ENCODE data around the gene ILDR1. TPM values are rescaled to one million over a fixed set of nuclear protein-coding genes. Genes with fewer than 3 reads are reported as not detected.

ILDR1 gene
- total RNA-seq, 1 donor from 2014 or later, result 3.7 TPM

GRCh38 chr3:122021037-122021436 lies 1.0 kb downstream of the ILDR1 start:
- DNase-seq (ENCODE audit: extremely low spot score in 2 of 2), result no peak
- Histone ChIP-seq H3K4me1 (peaks cover 4% of the 10 kb centered on the region), H3K4me3 (no peak overlapping the region), H3K27me3 (no peaks in the 10 kb centered on the region), H3K27ac (no peak overlapping the region), H3K36me3 (no peaks in the 10 kb centered on the region), H3K9me3 (no peaks in the 10 kb centered on the region)
- intact Hi-C loops (cut with DNase I), result no loop called here
- TF ChIP-seq POLR2AphosphoS5 (IDR thresholded peaks at IDR 0.05; ENCODE audit: insufficient read depth in 1 of 2, low read depth in 1 of 2) (no peak), POLR2A (IDR thresholded peaks at IDR 0.05) (no peak)
- TF ChIP-seq, protein P1, sequence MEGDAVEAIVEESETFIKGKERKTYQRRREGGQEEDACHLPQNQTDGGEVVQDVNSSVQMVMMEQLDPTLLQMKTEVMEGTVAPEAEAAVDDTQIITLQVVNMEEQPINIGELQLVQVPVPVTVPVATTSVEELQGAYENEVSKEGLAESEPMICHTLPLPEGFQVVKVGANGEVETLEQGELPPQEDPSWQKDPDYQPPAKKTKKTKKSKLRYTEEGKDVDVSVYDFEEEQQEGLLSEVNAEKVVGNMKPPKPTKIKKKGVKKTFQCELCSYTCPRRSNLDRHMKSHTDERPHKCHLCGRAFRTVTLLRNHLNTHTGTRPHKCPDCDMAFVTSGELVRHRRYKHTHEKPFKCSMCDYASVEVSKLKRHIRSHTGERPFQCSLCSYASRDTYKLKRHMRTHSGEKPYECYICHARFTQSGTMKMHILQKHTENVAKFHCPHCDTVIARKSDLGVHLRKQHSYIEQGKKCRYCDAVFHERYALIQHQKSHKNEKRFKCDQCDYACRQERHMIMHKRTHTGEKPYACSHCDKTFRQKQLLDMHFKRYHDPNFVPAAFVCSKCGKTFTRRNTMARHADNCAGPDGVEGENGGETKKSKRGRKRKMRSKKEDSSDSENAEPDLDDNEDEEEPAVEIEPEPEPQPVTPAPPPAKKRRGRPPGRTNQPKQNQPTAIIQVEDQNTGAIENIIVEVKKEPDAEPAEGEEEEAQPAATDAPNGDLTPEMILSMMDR (IDR thresholded peaks at IDR 0.05), result no peak

DNA sequence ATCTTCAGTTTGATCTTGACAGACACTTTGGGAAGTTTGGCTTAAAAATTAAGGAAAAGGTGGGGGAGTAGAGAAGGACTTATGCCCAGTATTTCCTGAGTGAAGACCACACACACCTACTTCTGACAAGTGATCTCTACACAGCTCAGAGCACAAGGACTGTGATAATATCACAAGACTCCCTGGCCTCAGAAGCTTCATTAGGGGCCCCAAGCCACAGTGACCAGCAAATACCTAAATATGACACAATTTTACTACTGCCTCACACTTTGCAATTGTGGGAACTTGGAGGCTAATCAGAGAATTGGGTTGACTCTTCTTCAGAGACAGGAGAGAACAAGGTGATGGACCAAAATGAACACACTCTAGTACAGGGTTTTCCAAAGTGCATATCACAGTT lies 2.6 kb downstream of the ILDR1 start:
- intact Hi-C loops (cut with DNase I), result no loop called here
- DNase-seq (ENCODE audit: extremely low spot score in 2 of 2), result no peak

DNA sequence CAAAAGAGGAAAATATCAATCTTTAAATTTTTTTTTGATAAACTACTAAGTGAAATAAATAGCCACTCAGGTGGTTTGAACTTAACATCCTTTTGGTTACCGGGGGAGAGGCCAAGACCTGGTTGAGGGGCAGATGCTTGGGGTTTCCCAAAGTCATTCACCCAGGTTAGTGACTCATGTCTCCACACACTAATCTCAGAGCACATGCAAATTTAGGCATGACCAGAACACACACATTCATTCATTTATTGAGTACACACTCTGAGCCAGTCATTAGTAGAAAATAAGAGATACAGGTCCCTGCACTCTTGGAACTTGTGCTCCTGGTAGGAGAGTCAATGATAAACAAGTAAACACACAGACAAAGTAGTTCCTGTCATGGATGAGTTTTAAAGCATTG lies 7.3 kb downstream of the ILDR1 start:
- H3K4me1 ChIP-seq, result no peaks in the 10 kb centered on the region
- H3K9me3 ChIP-seq, result no peaks in the 10 kb centered on the region
- H3K27me3 ChIP-seq, result no peaks in the 10 kb centered on the region
- no peak overlapping the region for H3K27ac ChIP-seq
- DNase-seq (ENCODE audit: extremely low spot score in 2 of 2), result no peak
- intact Hi-C loops (cut with DNase I), result no loop called here
- TF ChIP-seq, protein P1 (IDR thresholded peaks at IDR 0.05), result no peak
- no peak for TF ChIP-seq POLR2A (IDR thresholded peaks at IDR 0.05)
- TF ChIP-seq POLR2AphosphoS5 (IDR thresholded peaks at IDR 0.05; ENCODE audit: insufficient read depth in 1 of 2, low read depth in 1 of 2), result no peak
- no peak overlapping the region for H3K4me3 ChIP-seq
- no peaks in the 10 kb centered on the region for H3K36me3 ChIP-seq

More for the DNA sequence above, 2.6 kb downstream of the ILDR1 start:
- Histone ChIP-seq H3K27me3 (no peaks in the 10 kb centered on the region), H3K9me3 (no peaks in the 10 kb centered on the region), H3K36me3 (no peaks in the 10 kb centered on the region), H3K4me3 (no peak overlapping the region), H3K27ac (no peak overlapping the region), H3K4me1 (peaks cover 4% of the 10 kb centered on the region)
- no peak for TF ChIP-seq POLR2AphosphoS5 (IDR thresholded peaks at IDR 0.05; ENCODE audit: insufficient read depth in 1 of 2, low read depth in 1 of 2)
- TF ChIP-seq, protein P1 (IDR thresholded peaks at IDR 0.05), result no peak
- TF ChIP-seq POLR2A (IDR thresholded peaks at IDR 0.05), result no peak

DNA sequence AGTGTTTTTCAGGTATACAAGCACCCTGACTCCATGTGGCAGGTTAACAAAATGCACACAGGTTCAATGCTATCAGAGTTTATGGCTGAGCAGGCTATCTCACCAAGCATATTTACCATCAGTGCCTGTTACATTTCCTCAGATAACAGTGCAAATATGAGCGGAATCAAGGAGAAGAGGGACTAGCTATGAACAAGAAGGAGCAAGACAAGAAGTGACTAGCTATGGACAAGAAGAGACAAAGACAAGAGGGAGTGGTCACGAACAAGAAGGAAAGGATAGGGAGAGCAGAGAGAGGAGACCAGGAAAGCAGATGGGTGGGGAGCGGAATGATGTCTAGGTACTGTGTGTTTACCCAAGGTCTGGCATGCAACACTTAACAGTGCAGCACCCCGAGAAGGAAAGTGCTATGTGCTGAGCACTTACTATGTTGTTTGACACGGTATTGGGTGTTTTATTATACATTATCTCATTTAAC lies 8.6 kb downstream of the ILDR1 start:
- H3K9me3 ChIP-seq, result no peaks in the 10 kb centered on the region
- H3K27ac ChIP-seq, result no peak overlapping the region
- H3K4me1 ChIP-seq, result no peaks in the 10 kb centered on the region
- H3K27me3 ChIP-seq, result no peaks in the 10 kb centered on the region
- H3K36me3 ChIP-seq, result no peaks in the 10 kb centered on the region
- no peak overlapping the region for H3K4me3 ChIP-seq
- intact Hi-C loops (cut with DNase I), result no loop called here
- DNase-seq (ENCODE audit: extremely low spot score in 2 of 2), result no peak
- TF ChIP-seq, protein P1 (IDR thresholded peaks at IDR 0.05), result no peak
- TF ChIP-seq POLR2AphosphoS5 (IDR thresholded peaks at IDR 0.05; ENCODE audit: insufficient read depth in 1 of 2, low read depth in 1 of 2) (no peak), POLR2A (IDR thresholded peaks at IDR 0.05) (no peak)

DNA sequence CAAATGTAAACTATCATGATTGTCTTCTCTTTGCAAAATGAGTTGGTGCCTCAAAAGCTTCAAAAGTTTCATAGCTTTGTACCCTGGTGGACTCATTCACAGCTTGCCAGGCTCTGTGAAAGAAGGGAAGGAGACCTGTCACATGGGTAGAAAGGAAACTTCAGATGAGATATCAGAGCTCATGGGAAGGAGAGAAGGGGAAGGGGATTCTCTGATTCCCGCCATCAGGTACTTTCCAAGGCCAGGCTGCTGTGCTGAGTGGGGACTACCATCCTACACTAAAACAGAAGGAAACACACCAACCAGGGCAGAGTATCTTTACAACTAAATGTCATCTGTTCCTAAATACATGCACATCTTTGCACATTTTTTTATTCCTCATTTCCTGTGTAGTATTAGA lies 9.2 kb downstream of the ILDR1 start:
- Histone ChIP-seq H3K27me3 (no peaks in the 10 kb centered on the region), H3K4me1 (no peaks in the 10 kb centered on the region), H3K27ac (no peak overlapping the region), H3K9me3 (no peaks in the 10 kb centered on the region), H3K36me3 (no peaks in the 10 kb centered on the region), H3K4me3 (no peak overlapping the region)
- TF ChIP-seq, protein P1 (IDR thresholded peaks at IDR 0.05), result no peak
- no peak for TF ChIP-seq POLR2AphosphoS5 (IDR thresholded peaks at IDR 0.05; ENCODE audit: insufficient read depth in 1 of 2, low read depth in 1 of 2)
- no peak for TF ChIP-seq POLR2A (IDR thresholded peaks at IDR 0.05)
- no peak for DNase-seq (ENCODE audit: extremely low spot score in 2 of 2)
- intact Hi-C loops (cut with DNase I), result no loop called here
